ENCODE measurements around the gene GPR143. TPM values are rescaled to one million over a fixed set of nuclear protein-coding genes. Genes with fewer than 3 reads are reported as not detected.

Gene GPR143
- total RNA-seq, 3 donors from 2014 or later, result 0.39 to 0.93 (median 0.41) TPM

DNA sequence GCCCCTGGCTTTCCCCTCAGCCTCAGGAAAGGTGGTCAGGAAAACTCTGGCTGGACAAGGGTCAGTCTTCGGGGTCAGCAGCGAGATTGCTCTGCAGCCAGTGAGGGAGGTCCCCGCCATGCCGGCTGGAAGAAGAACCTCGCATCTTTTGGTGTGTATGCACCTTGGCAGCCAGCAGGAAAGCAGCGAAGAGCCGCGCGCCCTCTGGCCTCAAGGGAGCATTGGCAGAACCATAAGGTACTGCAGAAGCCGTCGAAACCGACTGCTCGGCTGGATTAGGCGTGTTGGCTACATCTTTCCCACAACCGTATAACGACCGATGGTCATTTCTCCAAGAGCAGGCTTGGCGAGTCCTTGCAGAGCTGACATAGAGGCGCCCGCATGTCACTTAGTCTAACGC lies 48.3 kb downstream of the GPR143 start:
- Histone ChIP-seq H3K36me3 (ENCODE audit: low read depth) (no peaks in the 10 kb centered on the region), H3K4me3 (no peak overlapping the region), H3K4me1 (ENCODE audit: low read depth) (no peaks in the 10 kb centered on the region), H3K9me3 (no peaks in the 10 kb centered on the region)
- intact Hi-C loops (cut with DNase I, micrococcal nuclease), result no loop called here
- TF ChIP-seq, protein P1, sequence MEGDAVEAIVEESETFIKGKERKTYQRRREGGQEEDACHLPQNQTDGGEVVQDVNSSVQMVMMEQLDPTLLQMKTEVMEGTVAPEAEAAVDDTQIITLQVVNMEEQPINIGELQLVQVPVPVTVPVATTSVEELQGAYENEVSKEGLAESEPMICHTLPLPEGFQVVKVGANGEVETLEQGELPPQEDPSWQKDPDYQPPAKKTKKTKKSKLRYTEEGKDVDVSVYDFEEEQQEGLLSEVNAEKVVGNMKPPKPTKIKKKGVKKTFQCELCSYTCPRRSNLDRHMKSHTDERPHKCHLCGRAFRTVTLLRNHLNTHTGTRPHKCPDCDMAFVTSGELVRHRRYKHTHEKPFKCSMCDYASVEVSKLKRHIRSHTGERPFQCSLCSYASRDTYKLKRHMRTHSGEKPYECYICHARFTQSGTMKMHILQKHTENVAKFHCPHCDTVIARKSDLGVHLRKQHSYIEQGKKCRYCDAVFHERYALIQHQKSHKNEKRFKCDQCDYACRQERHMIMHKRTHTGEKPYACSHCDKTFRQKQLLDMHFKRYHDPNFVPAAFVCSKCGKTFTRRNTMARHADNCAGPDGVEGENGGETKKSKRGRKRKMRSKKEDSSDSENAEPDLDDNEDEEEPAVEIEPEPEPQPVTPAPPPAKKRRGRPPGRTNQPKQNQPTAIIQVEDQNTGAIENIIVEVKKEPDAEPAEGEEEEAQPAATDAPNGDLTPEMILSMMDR (IDR thresholded peaks at IDR 0.05), result no peak
- ATAC-seq (no peak), DNase-seq (no peak)

DNA sequence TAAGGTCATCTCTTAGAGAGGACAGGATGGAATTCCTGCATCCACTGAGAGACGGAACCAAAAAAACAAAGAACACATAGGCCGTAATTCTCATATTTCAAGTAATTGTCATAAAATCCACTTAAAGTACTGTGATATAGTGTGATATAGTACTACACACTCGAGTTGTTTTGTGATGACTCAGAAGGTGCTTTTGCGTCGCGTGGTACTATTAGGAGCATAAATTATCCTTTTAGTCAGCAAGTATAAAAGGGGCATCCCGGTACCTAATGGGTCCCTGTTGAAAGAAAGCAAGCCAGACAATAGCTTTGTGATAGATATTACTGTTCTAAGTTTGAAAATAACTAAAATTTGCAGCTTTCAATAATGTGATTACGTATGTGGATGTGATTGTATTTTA lies 55.3 kb downstream of the GPR143 start:
- peaks cover 3% of the 10 kb centered on the region for H3K4me1 ChIP-seq (ENCODE audit: low read depth)
- intact Hi-C loops (cut with DNase I, micrococcal nuclease), result no loop called here
- H3K4me3 ChIP-seq, result no peak overlapping the region
- DNase-seq (no peak), ATAC-seq (no peak)
- no peaks in the 10 kb centered on the region for H3K9me3 ChIP-seq
- TF ChIP-seq, protein P1 (IDR thresholded peaks at IDR 0.05), result no peak
- no peaks in the 10 kb centered on the region for H3K36me3 ChIP-seq (ENCODE audit: low read depth)

DNA sequence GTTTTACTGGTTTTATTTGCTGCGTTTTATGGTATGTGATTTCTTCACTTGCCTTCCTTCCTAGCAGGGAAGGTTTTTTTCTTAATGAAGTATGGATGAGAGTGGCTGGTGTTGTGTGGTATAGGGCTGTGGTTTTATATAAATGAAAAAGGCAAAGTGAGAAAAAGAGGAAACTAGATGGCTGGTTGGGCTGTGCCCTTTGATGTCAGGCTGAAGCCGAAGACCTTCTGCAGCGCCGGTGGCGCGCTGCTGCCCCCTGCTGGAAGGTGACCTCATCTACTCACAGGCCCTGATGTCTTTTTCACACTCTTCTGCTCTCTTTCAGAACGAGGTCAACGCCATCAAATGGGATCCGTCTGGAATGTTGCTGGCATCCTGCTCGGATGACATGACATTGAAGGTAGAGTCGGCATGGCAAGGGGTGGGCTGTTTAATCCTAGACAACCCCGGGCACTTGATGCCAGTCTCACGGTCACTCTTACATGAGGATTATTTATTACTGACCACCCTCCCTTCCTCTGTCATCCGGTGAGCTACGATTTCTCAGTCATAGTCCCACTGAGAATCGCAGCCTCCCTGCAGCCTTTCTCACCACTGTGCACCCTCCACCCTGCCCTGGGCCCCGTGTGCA lies 56.6 kb downstream of the GPR143 start:
- TF ChIP-seq, protein P1 (IDR thresholded peaks at IDR 0.05), result peak; percentile 40
- peaks cover 3% of the 10 kb centered on the region for H3K4me1 ChIP-seq (ENCODE audit: low read depth)
- no peaks in the 10 kb centered on the region for H3K9me3 ChIP-seq
- peak; percentile 91 for ATAC-seq
- H3K4me3 ChIP-seq, result no peak overlapping the region
- intact Hi-C loops (cut with DNase I, micrococcal nuclease), result no loop called here
- DNase-seq, result peak; percentile 78 to 81 (median 79)
- no peaks in the 10 kb centered on the region for H3K36me3 ChIP-seq (ENCODE audit: low read depth)

DNA sequence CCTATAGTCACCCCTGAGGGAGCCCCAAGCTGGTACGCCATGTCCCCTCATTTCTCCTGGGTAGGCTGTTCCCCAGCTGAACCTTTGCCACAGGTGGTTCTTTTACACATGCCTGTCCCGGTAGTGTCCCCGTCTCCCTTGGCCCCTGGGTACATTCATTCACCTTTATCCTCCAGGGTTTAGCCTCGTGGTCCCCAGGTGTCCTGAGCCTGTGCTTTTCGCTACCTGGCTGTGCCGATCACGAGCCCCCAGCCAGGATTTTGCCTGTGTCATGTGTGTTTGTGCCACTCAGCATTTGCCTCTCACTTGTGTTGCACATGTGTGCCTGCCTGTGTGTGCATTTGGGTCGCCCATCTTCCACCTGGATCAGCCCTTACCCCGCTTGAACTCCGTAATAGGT lies 57.6 kb downstream of the GPR143 start:
- ATAC-seq (no peak), DNase-seq (no peak)
- H3K4me3 ChIP-seq, result no peak overlapping the region
- peaks cover 3% of the 10 kb centered on the region for H3K4me1 ChIP-seq (ENCODE audit: low read depth)
- no peaks in the 10 kb centered on the region for H3K36me3 ChIP-seq (ENCODE audit: low read depth)
- no peaks in the 10 kb centered on the region for H3K9me3 ChIP-seq
- intact Hi-C loops (cut with DNase I, micrococcal nuclease), result no loop called here
- TF ChIP-seq, protein P1 (IDR thresholded peaks at IDR 0.05), result no peak

DNA sequence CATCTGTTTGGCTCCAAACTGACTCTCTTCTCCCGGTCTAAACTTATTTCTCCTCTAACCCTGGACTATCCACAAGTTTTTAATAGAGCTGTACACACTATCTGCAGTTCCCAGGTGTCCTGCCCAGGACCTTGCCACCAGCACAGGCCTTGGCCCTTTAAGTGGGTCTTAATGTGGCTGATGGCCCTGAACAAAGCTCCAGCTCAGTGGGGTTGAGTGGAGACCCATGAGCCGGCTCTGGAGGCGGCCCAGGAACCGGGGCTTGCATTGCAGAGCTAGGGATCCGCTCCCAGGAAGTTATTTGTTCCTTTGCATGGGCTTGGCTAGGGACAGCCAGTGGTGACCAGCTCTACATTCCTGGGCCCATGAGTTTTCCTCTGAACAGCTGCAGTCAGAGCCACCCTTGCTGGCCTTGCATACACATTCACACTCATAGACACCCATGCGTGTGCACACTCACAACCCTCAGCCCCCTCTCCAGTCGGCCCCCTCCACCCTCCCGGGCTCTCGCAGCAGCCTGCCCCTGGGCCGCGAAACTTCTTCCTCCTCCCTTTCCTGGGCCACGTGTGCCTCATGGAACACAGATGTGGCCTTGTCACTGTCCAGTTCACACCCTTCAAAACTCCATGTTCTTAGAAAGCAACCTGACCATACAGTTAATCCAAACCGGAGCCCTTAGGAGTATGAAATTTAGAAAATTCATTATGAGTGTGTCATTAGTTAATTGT lies 58.2 kb downstream of the GPR143 start:
- intact Hi-C loops (cut with DNase I, micrococcal nuclease), result no loop called here
- DNase-seq, result no peak

More for the DNA sequence above, 58.2 kb downstream of the GPR143 start:
- Histone ChIP-seq H3K9me3 (no peaks in the 10 kb centered on the region), H3K4me3 (no peak overlapping the region), H3K36me3 (ENCODE audit: low read depth) (no peaks in the 10 kb centered on the region), H3K4me1 (ENCODE audit: low read depth) (peaks cover 3% of the 10 kb centered on the region)
- ATAC-seq, result no peak
- TF ChIP-seq, protein P1 (IDR thresholded peaks at IDR 0.05), result no peak

All from mucosa of descending colon (tissue), 3 donors.